GM23248 (cell line): ENCODE data around the gene CDH22.

Experiments
- EZH2 ChIP-seq: fragments of 200-600 bp; sonication (generic); IDR thresholded peaks from 2 replicates; pipeline ENCODE4 v1.6.1; 2018; ENCODE audit warnings: antibody characterized with exemption, mild to moderate bottlenecking; ENCODE audit not compliant: insufficient read depth, poor library complexity, severe bottlenecking
- EZH2phosphoT487 ChIP-seq: fragments of 200-600 bp; sonication (generic); IDR thresholded peaks from 2 replicates; pipeline ENCODE4 v1.6.1; 2018; ENCODE audit warnings: antibody characterized with exemption, moderate library complexity, mild to moderate bottlenecking, low read depth; ENCODE audit not compliant: insufficient read depth

DNA sequence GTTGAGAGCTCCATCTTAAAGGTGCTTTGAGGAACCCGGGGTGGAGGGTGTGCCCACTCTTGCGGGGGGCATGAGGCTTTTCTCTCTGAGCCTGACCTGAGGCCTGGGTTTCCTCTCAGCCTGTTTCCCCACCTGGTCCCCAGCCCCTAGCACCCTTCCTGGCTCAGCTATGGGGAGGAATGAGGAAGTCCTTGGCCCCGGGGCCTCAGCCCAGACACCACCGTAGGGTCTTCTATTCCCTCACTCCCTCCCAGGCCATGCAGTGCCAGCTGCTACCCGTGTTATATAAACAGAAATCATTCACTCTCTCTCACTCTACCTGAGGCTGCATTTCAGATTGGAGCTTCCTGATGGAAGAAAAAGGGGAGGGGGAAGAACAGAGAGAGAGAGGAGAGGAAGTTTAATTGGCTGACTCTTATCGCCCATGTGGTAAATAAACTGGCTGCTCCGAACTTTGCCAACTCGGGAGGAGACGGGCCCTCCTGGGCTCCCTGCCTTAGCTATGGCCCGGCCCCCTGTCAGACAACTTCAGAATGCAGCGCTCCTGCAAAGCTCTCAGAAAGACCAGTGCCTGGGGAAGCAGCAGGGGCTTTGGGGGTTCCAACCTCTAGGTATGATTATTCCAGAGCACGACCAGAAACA, 2.8 kb downstream of the CDH22 start:
- TF ChIP-seq EZH2 = no peak
- TF ChIP-seq EZH2phosphoT487 = no peak
